HG03095 (cell line): ENCODE measurements around the gene ZNF705A.
"Not testable (repeated sequence)": the region's sequence is repeated elsewhere in the genome, so short reads cannot be mapped to it uniquely, and the experiment has no call there.

ENCODE experiments used
- ATAC-seq: cut with Tn5 transposase; IDR thresholded peaks from one replicate; pipeline ENCODE4 v1.9.1; 2021; ENCODE audit warnings: moderate library complexity; ENCODE audit not compliant: unreplicated experiment

ZNF705A gene

GRCh38 chr12:8156845-8157244 lies at the start of gene ZNF705A:
TSS of gene ZNF705A (plus strand) at chr12:8157015. CDS start at chr12:8172626, 15,611 bp downstream.
- no peak for ATAC-seq

- no peak for ATAC-seq
Measured at GRCh38 chr12:8108808-8109398, 47.9 kb upstream of the ZNF705A start.

- ATAC-seq, result not testable (repeated sequence)
Measured at GRCh38 chr12:8113117-8113516, 43.7 kb upstream of the ZNF705A start.

GRCh38 chr12:8120072-8120713 lies 36.6 kb upstream of the ZNF705A start:
- ATAC-seq, result no peak

DNA sequence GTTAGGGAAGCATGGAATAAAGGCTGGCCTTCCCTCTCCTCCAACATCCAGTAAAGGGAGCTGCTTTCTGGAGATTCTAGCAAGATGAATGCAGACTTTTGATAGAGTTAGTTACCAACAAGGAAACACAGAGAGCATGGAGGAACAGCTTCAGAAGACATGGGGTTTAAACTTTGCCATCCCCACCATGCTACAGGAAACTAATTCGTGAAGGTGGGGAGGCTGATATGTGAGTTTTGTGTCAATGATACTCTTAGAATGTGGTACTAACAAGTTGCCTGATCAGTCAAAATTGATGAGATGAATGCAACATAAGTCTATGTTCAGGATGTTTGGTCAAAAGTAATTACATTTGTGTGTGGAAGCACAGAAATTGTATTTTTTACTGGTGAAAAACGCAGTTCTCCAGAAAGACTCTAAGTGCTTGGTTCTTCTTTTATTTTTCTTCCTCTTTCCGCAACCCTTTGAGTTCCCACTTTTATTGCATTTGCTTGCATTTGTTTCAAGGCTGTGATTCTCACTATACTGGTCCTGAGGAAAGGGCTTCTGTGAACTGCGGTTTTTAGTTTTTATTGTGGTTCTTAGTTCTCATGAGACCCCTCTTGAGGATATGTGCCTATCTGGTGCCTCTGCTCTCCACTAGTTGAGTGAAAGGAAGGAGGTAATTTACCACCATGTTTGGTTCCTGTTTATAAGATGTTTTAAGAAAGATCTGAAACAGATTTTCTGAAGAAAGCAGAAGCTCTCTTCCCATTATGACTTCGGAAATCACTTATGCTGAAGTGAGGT lies 33.5 kb upstream of the ZNF705A start, which contains the start of gene CLEC4A:
Gene CLEC4A (plus strand): TSS at position 494 of the 789 bp plus-strand sequence. CDS start 262 bp downstream, at position 756.
- ATAC-seq, result no peak

DNA sequence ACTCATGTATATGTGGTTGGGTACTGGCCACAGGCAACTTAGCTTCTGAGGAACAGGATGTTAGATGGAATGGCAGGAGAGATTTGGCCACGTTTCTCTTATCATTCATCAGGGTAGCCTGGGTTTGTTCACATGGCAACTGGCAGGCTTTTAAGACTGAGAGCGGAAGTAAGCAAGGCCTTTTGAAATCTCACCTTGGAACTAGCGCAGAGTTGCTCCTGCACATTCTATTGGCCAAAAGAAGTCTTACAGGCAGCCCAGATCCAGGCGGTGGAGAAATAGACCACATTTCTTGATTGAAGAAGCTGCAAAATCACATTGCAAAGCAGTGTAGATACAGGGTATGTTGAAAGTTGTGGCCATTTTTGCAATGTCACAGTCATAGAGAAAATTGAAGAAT lies 29.7 kb upstream of the ZNF705A start:
- no peak for ATAC-seq

DNA sequence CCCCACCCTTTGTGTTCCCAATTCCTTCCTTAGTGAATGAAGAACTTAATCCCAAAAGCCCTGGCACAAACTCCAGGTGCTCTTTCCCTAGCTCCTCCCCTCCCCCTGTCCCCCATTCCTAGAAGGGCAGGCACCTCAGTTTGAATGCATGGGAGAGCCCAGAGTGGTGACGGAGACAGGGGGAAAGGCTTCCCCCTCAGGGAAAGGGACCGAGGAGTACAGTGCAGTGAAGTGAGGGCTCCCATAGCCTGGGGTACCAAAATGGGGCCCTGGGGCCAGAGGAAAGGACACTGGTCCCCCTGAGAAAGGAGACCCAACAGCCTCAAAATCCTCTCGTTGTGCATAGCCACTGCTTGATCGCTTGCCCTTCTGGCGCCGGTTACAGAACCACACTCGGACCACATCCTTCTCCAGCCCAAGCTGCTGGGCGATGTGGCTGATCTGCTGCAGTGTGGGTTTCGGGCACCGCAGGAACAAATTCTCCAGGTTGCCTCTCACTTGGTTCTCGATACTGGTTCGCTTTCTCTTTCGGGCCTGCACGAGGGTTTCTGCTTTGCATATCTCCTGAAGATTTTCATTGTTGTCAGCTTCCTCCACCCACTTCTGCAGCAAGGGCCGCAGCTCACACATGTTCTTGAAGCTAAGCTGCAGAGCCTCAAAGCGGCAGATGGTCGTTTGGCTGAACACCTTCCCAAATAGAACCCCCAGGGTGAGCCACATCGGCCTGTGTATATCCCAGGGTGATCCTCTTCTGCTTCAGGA lies 23.0 kb upstream of the ZNF705A start:
- not testable (repeated sequence) for ATAC-seq

DNA sequence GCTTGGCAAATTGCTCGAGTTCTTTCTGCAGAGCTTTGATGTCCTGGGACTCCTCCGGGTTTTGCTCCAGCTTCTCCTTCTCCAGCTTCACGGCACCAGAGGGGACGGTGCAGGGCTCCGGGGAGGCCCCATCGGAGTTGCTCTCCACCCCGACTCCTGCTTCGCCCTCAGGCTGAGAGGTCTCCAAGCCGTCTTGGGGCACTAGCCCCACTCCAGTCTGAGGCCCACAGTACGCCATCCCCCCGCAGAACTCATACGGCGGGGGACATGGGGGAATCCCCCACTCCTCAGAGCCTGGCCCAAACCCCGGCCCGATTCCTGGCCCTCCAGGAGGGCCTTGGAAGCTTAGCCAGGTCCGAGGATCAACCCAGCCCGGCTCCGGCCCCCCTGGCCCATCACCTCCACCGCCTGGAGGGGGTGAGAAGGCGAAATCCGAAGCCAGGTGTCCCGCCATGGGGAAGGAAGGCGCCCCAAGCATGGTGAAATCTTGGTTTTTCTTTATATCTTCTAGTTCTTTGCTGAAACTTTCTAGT lies 22.4 kb upstream of the ZNF705A start:
- ATAC-seq, result not testable (repeated sequence)

DNA sequence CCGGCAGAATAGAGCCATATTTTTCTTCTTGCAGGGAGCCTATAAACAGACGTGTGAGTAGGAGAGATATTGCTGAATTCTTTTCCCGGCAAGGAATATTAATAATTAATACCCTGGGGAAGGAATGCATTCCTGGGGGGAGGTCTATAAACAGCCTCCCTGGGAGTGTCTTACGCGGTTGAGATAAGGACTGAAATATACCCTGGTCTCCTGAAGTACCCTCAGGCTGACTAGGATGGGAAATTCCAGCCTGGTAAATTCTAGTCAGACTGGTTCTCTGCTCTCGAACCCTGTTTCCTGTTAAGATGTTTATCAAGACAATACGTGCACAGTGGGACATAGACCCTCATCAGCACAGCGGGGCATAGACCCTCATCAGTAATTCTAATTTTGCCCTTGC lies 15.2 kb upstream of the ZNF705A start:
- not testable (repeated sequence) for ATAC-seq

GRCh38 chr12:8143261-8143660 lies 13.6 kb upstream of the ZNF705A start:
- ATAC-seq, result no peak

- no peak for ATAC-seq
Measured at GRCh38 chr12:8145754-8146441, 10.9 kb upstream of the ZNF705A start.

GRCh38 chr12:8146442-8146771 lies 10.4 kb upstream of the ZNF705A start:
- ATAC-seq, result no peak

GRCh38 chr12:8154526-8154925 lies 2.3 kb upstream of the ZNF705A start:
- no peak for ATAC-seq

- ATAC-seq, result no peak
Measured at GRCh38 chr12:8156416-8156815, 399 bp upstream of the ZNF705A start.

DNA sequence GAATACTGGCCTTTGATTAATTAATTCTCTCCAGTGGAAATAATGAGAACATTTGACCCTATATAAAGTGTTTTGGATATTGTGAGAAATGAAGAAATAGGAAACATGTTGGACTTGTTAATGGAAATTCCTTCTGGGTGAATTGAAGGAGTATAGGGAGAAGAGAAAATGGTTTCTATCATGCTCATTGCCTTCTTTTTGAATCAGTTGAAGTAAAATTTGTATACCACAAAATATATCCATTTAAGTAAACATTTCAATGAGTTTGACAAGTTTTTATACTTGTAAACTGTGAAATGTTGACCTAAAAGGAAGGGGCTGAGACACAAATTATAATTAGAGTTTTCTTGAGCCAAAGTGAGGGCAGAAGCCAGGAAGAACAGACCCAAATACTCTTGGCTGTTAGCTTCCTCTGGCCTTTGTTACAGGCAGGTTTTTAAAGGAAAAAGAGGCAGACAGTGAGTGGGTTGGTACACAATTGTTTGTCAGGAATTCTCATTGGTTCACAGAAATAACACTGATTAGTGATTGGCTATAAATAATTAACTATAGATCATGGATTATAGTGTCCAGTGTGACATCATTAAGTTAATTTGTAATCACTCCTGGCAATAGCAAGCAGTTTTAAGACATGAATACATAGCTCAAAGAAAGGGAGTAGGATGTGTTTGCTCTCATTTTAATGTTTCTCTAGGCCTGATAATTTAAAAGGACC lies 826 bp downstream of the ZNF705A start:
- ATAC-seq, result no peak

- not testable (repeated sequence) for ATAC-seq
Measured at GRCh38 chr12:8172911-8173310, 16.1 kb downstream of the ZNF705A start.

DNA sequence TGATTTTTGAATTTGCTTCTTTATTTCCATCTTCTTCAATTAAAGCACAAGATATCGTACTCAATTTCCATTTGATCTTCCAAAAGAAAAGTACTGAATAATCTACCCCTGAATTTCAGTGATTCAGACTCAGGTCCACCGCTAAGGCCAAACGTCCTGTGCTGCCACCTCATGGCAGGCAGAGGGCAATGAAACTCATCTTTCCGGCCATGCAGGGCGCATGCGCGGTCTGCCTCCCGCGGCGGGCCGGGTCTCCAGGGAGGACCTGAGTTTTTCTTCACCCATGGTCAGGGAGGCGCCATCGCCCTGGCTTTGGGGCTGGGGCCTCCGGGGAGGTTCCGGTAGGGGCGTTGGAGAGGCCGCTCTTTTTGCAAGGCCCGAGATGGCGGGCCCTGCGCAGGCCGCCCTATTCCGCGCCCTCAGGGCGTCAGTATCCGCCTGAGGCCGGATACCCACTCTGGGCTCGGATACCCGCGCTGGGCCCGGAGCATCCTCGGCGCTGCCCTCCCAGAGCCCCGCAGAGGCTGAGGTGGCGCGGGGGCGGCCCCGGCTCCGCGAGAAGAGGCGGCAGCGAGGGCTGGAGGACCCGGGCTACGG lies 23.3 kb downstream of the ZNF705A start:
- ATAC-seq, result not testable (repeated sequence)

DNA sequence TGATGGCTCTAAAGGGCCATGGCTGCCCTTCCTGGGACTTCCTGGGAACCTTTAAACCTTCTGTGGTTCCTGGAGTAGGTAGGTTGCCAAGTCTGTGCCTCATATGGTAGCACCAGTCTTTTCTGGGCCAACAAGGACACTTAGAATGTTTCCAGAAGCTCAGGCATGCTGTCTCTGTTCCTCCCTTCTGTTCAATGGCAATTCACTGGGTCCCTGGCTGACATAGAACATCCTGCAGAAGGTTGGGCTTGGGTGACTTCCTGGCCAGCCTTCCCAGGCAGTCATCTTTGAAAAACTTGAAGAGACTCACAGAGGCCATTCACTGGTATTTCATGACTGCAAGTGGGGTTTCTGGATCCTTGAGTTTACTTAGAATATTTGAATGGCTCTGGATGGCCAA lies 24.5 kb downstream of the ZNF705A start:
- ATAC-seq, result not testable (repeated sequence)

- not testable (repeated sequence) for ATAC-seq
Measured at GRCh38 chr12:8182923-8183322, 26.1 kb downstream of the ZNF705A start.
